Large intestine (tissue), 3 donors: ENCODE data around the gene CST5. TPM values are rescaled to one million over a fixed set of nuclear protein-coding genes. Genes with fewer than 3 reads are reported as not detected.
"Not testable (repeated sequence)": the region's sequence is repeated elsewhere in the genome, so short reads cannot be mapped to it uniquely, and the experiment has no call there.

Experiments
- DNase-seq, 2 donors: peaks; one replicate each; pipeline versions ENCODE4 v3.0.0 to v3.0.0-alpha.2; 2013
- H3K27ac ChIP-seq: one replicate; pipeline ENCODE4 v1.5.1; 2013; ENCODE audit warnings: low read length
- H3K27me3 ChIP-seq: 2 replicates; pipeline ENCODE4 v1.6.1; 2013; ENCODE audit warnings: low read length; ENCODE audit not compliant: control insufficient read depth, insufficient read depth
- H3K36me3 ChIP-seq: 2 replicates; pipeline ENCODE4 v1.6.1; 2013; ENCODE audit warnings: low read length; ENCODE audit not compliant: control insufficient read depth, insufficient read depth
- H3K4me1 ChIP-seq: one replicate; pipeline ENCODE4 v1.6.1; 2013; ENCODE audit warnings: low read length; ENCODE audit not compliant: control insufficient read depth, insufficient read depth
- H3K4me3 ChIP-seq: one replicate; pipeline ENCODE4 v1.5.1; 2013; ENCODE audit warnings: low read length
- H3K9me3 ChIP-seq: one replicate; pipeline ENCODE4 v1.6.1; 2013; ENCODE audit warnings: mild to moderate bottlenecking, low read depth, low read length, moderate library complexity; ENCODE audit not compliant: control insufficient read depth
- WGBS: methylation state at CpG from one replicate; pipeline ENCODE4 v1.1.5; 2013; ENCODE audit warnings: low lambda C conversion rate; ENCODE audit not compliant: insufficient coverage; 5-methylcytosine and 5-hydroxymethylcytosine counted together
- polyA plus RNA-seq: library from polyadenylated mRNA; unstranded; fragments of 120-200 nt; gene quantifications from one replicate; pipeline ENCODE4 v1.2.1, GENCODE V29; 2013

CST5 gene
- polyA plus RNA-seq, 1 donor: 0.19 TPM

GRCh38 chr20:23920408-23921325 is 41.1 kb upstream of the CST5 start:
- no CpG with 5 or more reads among the region's 5 CpGs for WGBS
- Histone ChIP-seq H3K27me3 (no peaks in the 10 kb centered on the region), H3K36me3 (no peaks in the 10 kb centered on the region), H3K4me1 (no peaks in the 10 kb centered on the region), H3K4me3 (no peak overlapping the region), H3K27ac (no peak overlapping the region), H3K9me3 (no peaks in the 10 kb centered on the region)
- peak in 1 of 2 donors; percentile 3 for DNase-seq

DNA sequence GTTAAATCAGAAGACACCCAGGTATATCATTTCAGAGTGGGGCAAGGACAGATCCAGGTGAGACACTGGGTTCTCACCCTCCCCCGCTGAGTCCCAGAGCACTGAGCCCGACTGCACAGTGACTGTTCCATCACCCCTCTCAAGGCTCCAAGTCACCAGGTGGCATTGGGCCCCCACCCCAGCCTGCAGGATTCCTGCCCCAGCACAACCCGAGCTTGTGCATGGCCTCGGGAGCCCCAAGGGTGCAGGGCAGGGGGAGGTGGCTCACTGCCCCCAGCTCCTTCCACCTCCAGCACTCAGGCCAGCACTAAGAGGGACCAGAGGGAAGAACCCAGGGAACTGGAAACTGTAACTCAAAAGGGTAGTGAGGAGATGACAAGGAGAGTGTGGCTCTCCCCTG is 39.3 kb upstream of the CST5 start:
- DNase-seq: no peak
- Histone ChIP-seq H3K4me1 (no peaks in the 10 kb centered on the region), H3K27me3 (no peaks in the 10 kb centered on the region), H3K9me3 (no peaks in the 10 kb centered on the region), H3K27ac (no peak overlapping the region), H3K4me3 (no peak overlapping the region), H3K36me3 (no peaks in the 10 kb centered on the region)
- WGBS: no CpG with 5 or more reads among the region's 4 CpGs

DNA sequence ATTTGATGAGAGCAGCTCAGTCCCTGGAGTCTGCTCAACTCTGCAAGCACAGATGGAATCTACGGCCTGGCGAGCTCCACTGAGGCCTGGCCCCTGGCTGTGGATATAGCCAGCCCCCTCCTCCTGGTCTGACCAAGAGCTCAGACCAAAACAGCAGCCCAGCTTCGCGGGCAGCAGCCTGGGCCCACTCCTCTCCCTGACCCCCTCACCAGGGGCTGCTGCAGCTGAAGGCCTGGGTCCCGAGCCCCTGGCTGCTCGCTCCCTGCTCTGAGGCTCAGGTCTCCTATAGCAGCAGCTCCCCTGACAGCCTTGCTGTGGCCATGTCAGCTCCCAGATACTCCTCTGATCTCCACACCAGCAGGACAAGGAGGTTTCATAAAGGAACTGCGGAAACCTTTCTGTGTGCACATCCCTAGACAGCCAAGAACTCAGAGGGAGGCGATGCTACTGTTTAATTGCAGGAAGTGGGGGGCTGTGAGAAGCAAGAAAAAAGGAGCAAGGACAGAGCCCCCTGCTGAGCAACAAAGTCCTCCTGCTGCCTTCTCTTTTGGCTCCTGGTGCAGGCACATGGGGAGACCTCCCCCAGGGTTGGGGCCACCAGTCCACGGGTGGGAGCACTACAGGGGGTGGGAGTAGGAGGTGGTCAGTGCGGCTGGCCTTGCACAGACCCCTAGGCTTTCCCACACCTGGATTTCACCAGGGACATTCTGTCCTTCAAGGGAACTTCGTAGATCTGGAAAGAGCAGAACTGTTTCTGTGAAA is 38.7 kb upstream of the CST5 start:
- no peak for DNase-seq
- Histone ChIP-seq H3K4me3 (no peak overlapping the region), H3K4me1 (no peaks in the 10 kb centered on the region), H3K36me3 (no peaks in the 10 kb centered on the region), H3K9me3 (no peaks in the 10 kb centered on the region), H3K27ac (no peak overlapping the region), H3K27me3 (no peaks in the 10 kb centered on the region)
- no CpG with 5 or more reads among the region's 11 CpGs for WGBS

GRCh38 chr20:23917024-23917725 is 37.6 kb upstream of the CST5 start:
- WGBS: no CpG with 5 or more reads among the region's 9 CpGs
- H3K36me3 ChIP-seq: no peaks in the 10 kb centered on the region
- DNase-seq: no peak
- H3K27me3 ChIP-seq: no peaks in the 10 kb centered on the region
- no peak overlapping the region for H3K27ac ChIP-seq
- H3K4me3 ChIP-seq: no peak overlapping the region
- H3K4me1 ChIP-seq: no peaks in the 10 kb centered on the region
- H3K9me3 ChIP-seq: no peaks in the 10 kb centered on the region

DNA sequence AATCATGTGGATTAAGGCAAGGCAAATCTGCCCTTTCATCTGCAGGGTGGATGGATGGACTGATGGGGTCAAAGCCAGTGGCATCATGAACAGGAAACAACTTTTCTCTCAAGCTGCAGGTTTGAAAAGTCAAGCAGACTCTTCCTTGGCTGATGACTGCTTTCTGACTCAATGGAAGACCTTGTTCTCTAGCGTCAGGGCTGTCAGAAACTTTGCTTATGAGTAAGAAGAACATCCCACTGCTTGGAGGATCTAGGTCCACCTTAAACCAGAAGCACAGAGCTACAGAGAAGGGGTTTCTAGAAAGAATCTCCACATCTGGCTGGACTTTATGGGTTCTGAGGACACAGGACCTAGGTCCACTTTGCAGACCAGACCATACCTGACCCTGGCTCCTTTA is 36.3 kb upstream of the CST5 start:
- H3K4me3 ChIP-seq: no peak overlapping the region
- H3K4me1 ChIP-seq: no peaks in the 10 kb centered on the region
- H3K9me3 ChIP-seq: no peaks in the 10 kb centered on the region
- H3K27me3 ChIP-seq: no peaks in the 10 kb centered on the region
- no peaks in the 10 kb centered on the region for H3K36me3 ChIP-seq
- no peak overlapping the region for H3K27ac ChIP-seq
- no CpG with 5 or more reads among the region's 1 CpG for WGBS
- DNase-seq: no peak

DNA sequence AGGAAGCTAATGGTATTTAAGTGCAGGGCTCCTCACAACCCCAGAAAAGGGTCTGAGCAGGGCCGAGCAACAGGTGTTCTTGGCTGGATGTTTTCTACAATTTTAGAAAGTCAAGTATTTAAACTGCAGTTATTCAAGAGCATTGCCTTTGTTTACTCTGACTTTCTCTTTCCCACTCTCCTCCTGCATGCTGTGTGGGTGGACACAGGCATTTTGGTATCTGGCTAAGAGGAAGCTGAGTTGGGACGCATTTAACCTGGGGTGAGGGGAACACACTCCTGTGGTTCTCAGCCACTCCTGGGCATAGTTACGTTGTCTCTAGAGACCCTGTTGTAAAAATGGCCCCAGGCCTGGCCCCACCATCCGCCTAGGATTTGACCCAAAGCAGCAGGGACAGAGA is 34.9 kb upstream of the CST5 start:
- not testable (repeated sequence) for H3K27me3 ChIP-seq, H3K9me3 ChIP-seq, DNase-seq, H3K36me3 ChIP-seq, H3K4me1 ChIP-seq, H3K4me3 ChIP-seq, H3K27ac ChIP-seq
- no CpG with 5 or more reads among the region's 4 CpGs for WGBS

GRCh38 chr20:23910210-23910609 is 30.7 kb upstream of the CST5 start:
- no peak for DNase-seq
- no peaks in the 10 kb centered on the region for H3K36me3 ChIP-seq
- 80% methylated on average over 1 of the region's 4 CpGs for WGBS
- H3K27me3 ChIP-seq: no peaks in the 10 kb centered on the region
- no peak overlapping the region for H3K27ac ChIP-seq
- H3K9me3 ChIP-seq: no peaks in the 10 kb centered on the region
- H3K4me1 ChIP-seq: no peaks in the 10 kb centered on the region
- H3K4me3 ChIP-seq: no peak overlapping the region

- DNase-seq: no peak
- Histone ChIP-seq H3K4me1 (no peaks in the 10 kb centered on the region), H3K36me3 (no peaks in the 10 kb centered on the region), H3K27ac (no peak overlapping the region), H3K9me3 (no peaks in the 10 kb centered on the region), H3K4me3 (no peak overlapping the region), H3K27me3 (no peaks in the 10 kb centered on the region)
- WGBS: no CpG with 5 or more reads among the region's 2 CpGs
These were observed 29.8 kb upstream of the CST5 start for GRCh38 chr20:23909390-23909789.

DNA sequence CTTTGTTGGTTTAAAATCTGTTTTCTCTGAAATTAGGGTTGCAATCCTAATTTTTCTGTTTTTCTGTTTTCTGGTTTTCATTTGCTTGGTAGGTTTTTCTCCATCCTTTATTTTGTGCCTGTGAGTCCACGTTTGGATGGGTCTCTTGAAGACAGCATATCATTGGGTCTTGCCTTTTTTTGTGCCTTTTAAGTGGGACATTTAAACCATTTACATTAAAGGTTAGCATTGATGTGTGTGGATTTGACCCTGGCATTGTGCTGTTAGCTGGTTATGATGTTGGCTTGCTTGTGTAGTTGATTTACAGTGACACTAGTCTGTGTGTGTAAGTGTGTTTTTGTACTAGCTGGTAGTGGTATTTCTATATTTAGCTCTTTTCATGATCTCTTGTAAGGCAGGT is 28.0 kb upstream of the CST5 start:
- Histone ChIP-seq H3K27me3 (no peaks in the 10 kb centered on the region), H3K36me3 (no peaks in the 10 kb centered on the region), H3K9me3 (no peaks in the 10 kb centered on the region), H3K4me3 (no peak overlapping the region), H3K4me1 (no peaks in the 10 kb centered on the region), H3K27ac (no peak overlapping the region)
- no peak for DNase-seq
- WGBS: 57% methylated on average over 1 of the region's 1 CpG

GRCh38 chr20:23902396-23902795 is 22.8 kb upstream of the CST5 start:
- not testable (repeated sequence) for H3K36me3 ChIP-seq, H3K4me1 ChIP-seq, H3K27me3 ChIP-seq, DNase-seq, H3K9me3 ChIP-seq, H3K4me3 ChIP-seq, H3K27ac ChIP-seq
- WGBS: no CpG with 5 or more reads among the region's 8 CpGs
